GM21360 (cell line): Measurements from ENCODE around the gene BAD.

ENCODE experiments used
- ATAC-seq: cut with Tn5 transposase; IDR thresholded peaks from one replicate; pipeline ENCODE4 v1.9.1; 2021; ENCODE audit warnings: mild to moderate bottlenecking, moderate library complexity; ENCODE audit not compliant: unreplicated experiment

The BAD gene

DNA sequence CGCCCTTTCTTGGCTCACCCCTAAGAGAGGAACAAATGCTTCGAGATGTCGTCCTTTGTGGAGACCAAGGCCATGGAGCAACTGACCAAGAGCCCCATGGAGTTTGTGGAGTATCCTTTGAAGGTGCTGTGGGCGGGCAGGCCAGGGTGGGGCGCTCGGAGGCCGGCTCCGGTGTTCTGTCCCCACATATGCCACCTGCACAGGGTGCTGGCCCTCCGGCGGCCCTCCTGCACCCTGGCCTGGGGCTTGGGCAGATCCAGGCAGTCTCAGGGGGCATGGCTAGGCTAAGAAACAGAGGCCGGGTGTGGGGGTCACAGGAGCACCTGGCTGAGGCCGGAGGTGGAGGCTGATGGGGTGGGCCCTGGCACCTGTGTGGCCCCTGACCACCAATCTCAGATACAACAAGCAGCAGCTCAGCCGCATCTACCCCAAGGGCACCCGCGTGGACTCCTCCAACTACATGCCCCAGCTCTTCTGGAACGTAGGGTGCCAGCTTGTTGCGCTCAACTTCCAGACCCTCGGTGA, 22.8 kb downstream of the BAD start:
- no peak for ATAC-seq

DNA sequence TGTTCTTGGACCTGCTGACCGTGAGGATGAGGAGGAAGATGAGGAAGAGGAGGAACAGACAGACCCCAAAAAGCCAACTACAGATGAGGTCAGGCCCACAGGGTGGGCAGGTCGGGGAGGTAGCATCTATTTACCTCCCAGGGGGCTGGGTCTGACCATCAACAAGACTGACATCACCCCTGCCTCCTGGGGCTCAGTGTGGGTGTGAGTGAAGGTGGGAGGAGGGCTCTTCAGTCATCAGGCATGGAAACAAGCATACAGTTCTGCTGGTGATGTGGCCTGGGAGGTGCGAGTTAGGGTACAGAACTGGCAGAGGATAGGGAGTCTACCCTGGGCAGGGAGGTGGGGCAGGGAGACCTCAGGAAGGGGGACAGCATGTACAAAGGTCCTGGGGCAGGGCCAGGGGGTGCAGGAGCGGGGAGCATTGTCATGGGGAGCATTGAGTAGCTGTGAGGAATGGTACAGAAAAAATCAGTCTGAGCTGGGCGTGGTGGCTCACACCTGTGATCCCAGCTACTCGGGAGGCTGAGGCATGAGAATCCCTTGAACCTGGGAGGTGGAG, 24.2 kb downstream of the BAD start:
- no peak for ATAC-seq

GRCh38 chr11:64259533-64260067, 24.9 kb downstream of the BAD start:
- no peak for ATAC-seq

GRCh38 chr11:64258946-64259532, 25.4 kb downstream of the BAD start:
- ATAC-seq = no peak

DNA sequence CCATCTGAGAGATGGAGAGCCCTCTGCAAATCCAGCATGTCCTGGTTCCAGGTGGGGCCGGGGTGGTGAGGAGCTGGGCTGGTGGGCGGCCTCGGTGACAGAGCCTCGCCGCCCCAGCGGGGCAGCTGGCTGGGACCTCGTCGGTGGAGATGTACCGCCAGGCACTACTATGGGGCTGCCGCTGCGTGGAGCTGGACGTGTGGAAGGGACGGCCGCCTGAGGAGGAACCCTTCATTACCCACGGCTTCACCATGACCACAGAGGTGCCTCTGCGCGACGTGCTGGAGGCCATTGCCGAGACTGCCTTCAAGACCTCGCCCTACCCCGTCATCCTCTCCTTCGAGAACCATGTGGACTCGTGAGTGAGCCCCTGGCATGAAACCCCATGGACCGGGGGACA, 26.1 kb downstream of the BAD start:
- ATAC-seq = no peak

- no peak for ATAC-seq
Observed at GRCh38 chr11:64256300-64256699, 28.2 kb downstream of the BAD start.

DNA sequence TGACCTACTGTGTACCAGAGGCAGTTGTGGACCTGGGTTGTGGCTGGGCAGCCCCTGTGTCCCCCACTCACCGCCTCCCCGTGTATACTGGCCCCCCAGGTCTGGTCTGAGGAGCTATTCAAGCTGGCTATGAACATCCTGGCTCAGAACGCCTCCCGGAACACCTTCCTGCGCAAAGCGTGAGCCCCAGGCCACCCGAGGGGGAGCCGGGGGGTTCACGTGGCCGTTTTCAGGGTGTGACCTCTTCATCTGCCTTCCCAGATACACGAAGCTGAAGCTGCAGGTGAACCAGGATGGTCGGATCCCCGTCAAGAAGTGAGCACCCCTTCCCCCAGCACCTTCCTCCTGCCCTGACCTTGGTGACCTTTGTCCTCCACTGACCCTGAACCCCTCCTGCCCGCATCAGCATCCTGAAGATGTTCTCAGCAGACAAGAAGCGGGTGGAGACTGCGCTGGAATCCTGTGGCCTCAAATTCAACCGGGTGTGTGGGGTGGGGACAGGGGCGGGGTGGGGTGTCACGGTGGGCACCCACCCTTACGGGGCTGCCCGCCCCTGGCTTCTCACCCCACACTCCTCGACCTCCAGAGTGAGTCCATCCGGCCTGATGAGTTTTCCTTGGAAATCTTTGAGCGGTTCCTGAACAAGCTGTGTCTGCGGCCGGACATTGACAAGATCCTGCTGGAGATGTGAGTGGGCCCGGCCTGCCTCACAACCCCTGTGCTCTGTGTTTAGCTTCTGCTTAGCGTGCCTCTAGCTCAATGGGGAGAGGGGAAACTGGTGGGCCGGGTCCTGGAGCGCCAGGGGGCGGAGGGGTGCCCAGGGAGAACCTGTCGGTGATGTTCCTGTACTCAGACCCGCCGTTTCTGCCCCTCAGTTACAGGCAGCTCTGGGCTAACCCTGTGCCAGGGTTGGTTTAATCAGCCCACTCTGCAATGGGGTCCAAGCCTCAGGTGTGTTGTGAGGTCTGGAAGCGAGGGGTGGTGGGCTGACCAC, 29.0 kb downstream of the BAD start:
- ATAC-seq = no peak

- no peak for ATAC-seq
Observed at GRCh38 chr11:64254326-64254725, 30.1 kb downstream of the BAD start.

DNA sequence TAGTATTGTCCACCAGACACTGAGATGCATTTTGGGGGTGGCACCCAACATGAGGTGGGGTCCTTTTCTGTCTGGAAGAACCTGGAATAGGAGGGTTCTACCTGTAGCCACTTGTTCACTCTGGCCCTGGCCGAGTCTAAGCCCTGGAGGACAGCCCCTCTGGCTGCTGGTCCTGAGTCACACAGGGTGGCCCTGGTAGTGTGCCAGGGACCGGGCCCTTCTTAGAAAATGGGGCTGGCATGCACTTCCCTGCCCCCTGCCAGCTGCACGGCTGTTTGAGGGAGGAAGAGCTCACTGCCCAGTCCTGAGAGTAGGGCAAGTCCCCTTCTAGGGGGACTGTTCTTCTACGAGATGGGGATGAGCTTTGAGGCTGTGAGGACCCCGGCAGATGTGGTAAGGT, 31.0 kb downstream of the BAD start:
- ATAC-seq = no peak

- no peak for ATAC-seq
Observed at GRCh38 chr11:64253043-64253442, 31.4 kb downstream of the BAD start.

DNA sequence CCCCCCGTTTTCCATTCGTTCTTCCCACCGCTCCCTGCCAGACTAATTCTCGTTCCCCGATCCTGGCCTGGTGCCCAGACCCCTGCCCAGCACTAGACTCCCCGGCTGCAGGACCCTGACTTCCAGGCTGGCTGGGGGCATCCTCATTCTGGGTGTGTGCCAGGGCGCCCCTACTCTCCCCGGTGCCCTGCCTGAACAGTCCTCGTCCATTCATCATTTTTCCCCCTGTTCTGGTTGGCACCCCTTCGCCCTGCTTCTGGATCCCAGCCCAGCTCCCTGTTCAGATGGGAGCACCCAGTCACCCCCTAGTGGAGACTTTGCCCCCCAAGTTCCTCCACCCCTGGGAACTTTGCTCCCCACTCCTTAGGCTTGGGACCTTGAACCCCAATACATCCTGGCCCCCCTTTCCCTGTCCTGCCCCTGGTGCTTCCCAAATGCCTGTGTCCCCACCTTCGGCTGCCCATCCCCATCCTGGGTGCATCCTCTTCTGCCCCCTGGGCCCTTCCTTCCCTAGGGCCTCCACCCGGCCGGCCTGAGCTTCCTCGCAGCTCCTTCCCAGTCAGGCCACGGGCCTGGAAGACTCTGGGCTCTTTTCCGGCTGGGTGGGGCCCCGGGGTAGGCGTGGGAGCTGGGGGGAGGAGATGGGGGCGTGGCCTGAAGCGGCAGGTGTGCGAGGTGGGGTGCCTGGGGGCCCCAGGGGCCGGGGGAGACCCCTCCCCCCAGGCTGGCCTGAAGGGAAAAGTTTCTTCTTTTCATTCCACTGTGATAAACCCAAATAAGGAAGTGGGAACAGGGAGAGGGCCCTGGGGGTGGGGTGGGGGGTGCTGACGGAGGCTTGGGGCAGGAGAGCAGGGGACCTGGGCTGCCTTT, 32.2 kb downstream of the BAD start:
- no peak for ATAC-seq

DNA sequence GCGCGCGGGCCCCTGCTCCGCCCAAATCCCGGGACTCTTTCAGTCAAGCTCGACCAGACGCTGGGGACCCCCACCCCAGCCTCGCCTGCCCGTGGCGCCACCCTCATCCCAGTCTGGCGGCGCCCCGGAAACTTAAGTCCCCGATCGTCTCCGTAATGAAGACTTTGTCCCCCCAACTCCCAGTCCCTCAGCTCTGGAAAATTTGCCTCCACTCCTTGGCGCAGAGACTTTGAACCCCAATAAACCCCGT, 32.8 kb downstream of the BAD start:
- ATAC-seq = no peak

DNA sequence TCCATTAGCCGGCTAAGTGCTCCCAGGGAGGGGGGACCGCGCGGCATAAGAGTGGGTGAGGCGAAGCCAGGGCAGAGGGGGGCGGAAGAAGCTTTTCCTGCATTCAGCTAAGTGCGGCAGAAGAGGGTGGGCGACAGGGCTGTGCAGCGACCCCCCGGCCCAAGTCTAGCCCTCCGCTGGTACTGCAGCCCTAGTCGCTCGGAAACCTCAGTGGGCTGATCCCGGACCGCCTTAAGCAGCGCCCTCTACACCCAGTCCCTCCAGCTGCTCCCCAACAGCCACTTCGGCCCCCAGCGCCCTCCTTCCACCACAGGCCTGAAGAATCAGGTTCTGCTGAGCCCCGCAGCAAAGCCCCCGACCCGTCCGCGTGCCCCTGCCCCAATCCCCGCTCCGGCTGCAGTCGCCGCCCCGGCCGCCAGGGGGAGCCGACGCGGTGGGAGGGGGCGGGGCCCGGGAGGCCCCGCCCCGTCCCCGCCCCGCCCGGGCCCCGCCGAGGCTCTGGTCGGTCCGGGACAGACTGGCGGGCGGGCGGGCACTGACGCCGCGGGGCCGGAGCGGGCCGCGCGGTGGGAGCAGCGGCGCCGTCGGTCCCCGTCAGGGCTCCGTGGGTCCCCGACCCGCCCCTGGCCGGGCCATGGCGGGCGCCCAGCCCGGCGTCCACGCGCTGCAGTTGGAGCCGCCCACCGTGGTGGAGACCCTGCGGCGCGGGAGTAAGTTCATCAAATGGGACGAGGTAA, 33.3 kb downstream of the BAD start, which contains the start of gene PLCB3:
Gene PLCB3 (plus strand): TSS at position 515 of the 737 bp plus-strand sequence. CDS start 120 bp downstream, at position 635.
- ATAC-seq = peak; percentile 36

- ATAC-seq = no peak
Observed at GRCh38 chr11:64250415-64251015, 34.0 kb downstream of the BAD start.

GRCh38 chr11:64249563-64250414, 34.7 kb downstream of the BAD start:
- ATAC-seq = no peak

- no peak for ATAC-seq
Observed at GRCh38 chr11:64249038-64249437, 35.4 kb downstream of the BAD start.

DNA sequence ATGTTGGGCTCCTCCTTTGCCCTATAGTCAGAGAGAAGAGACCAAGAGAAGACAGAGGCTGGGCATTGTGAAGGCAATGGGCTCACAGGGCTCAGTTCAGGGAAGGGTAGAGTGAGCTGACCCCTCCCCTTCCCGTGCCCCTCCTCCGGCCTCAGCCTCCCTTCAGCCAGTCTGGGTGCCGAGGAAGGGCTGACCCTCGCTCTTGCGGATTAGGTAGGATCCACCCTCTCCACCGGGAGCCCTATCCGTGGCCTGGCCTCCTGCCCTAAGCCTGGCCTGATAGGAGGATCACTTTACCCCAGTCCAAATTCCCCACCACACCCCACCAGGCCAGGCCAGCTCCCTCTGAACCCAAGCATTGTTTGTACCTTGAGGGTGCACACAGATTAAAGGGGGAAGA, 35.9 kb downstream of the BAD start:
- no peak for ATAC-seq

DNA sequence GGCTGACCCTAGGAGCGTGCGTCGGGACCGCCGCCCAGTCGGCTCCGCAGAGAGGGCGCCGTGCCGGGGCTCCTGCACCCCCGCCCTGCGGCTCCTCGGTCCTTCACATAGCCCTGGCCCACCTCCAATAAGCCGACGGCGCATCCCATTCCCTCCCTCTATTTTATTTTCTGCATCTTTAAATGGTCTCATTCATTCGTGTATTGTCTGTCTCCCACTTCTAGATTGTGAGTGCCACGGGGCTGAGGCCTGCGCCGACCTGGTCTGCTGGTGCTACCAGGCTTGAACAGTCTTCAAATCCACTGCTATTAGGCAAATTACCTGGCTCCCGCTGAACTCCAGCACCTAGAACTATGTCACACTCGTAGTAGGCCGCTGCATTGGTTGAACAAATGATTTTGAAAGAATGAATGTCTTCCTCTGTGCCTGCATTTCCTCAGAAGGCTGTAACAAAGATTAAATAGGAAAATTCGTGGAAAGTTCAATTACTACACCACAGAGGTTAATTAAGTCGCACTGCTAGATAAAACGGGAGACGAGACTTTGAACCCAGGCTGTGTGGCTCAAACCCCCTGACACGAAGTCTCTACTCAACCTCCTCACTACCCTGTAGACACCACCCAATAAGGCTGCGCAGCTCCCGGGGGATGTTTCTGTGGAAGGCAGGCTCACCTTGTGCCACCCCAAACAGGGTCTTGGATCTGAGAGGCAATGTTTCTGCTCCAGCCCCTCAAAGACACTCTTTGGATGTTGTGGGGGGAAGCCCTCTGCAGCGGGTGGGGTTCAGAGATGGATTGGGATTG, 36.5 kb downstream of the BAD start:
- no peak for ATAC-seq
